NCI-H510A treated with DMSO at 0.1 percent for 48 hours (cell line): ENCODE measurements around the gene NLE1.
"Not testable (repeated sequence)": the region's sequence is repeated elsewhere in the genome, so short reads cannot be mapped to it uniquely, and the experiment has no call there.

Source experiments
- DNase-seq: peaks from one replicate; lab custom pipeline; 2025; lab: John Stamatoyannopoulos, UW

Gene NLE1

DNA sequence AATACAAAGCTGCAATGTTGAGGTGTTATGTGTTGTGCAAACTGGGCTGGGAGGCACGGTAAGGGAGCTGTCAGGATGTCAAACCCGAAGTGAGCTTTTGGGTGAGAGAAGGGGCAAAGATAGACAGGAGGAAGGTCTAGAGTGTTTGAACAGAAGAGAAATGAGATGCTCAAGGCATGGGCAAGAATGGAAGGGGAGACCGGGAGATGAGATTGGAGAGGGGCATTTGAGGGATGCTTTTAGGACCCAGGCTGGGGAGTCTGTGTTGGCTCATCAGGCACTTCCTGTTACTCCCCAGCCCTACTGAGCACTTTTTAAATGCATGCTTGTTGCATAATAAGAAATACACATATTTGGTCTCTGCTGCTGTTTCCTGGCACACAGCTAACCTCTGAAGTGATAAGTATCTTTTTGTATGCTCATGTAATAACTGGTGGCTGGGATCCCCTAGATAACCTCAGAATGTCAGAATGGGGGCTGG lies 19.2 kb upstream of the NLE1 start:
- DNase-seq = no peak

DNA sequence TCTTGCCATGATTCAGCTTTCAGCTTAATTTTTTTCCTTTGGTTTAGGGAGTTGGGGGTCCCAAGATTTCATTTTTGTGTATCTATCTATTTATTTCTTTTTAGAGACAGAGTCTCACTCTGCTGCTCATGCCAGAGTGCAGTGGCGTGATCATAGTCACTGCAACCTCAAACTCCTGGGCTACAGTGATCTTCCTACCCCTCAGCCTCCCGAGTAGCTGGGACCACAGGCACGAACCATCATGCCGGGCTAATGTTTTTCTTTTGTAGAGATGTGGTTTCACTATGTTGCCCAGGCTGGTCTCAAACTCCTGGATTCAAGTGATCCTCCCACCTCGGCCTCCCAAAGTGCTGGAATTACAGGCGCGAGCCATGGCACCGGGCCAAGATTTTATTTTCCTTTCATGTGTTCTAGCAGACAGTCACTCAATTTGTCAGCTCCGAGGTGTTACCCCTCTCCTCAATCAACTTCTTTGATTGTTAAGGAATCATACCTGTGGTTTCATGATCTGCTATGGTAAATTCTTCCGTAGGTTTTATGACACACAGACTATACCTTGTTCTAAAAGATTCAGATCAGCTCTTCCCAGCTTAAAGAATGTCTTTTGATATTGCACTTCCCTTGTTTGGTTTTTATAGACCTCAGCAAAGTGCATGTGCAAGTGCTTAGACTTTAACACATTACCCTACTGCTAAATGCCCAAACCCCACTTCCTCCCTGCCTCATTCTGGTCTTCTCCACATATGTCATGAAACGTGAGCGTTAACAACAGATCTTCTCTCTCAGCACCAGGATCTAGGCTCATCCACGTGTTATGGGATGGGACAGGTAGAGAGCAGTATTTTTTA lies 18.5 kb upstream of the NLE1 start:
- DNase-seq = no peak

DNA sequence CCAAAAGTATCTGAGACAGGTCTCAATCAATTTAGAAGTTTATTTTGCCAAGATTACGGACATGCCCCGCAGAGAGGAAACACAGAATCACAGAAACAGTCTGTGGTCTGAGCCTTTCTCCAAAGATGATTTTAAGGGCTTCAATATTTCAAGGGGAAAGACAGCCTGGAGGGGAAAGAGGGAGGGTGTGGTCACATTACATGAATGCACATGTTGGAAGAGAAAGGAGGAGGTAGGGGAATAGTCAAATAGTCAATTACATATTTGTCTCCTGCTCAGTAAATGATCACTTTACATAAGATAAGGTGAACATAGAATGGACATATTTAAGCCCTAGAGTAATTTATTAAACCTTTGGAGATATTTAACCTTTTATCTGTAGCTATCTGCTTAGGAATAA lies 17.8 kb upstream of the NLE1 start:
- DNase-seq = no peak

DNA sequence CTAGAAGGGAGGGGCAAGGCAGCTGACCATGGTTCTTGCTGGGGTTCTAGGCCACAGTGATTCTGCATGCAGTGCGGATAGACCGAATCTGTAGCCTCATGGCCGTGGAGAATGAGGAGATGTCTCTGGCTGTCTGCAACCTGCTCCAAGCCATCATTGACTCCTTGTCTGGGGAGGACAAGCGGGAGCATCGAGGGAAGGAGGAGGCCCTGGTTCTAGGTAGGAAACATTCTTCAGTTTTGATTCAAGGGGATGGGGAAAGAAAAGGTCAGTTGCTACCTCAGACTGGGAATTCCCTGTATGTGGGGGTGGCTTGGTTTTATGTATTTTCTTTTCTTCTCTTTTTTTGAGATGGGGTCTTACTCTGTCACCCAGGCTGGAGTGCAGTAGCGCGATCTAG lies 13.1 kb upstream of the NLE1 start:
- DNase-seq = no peak

DNA sequence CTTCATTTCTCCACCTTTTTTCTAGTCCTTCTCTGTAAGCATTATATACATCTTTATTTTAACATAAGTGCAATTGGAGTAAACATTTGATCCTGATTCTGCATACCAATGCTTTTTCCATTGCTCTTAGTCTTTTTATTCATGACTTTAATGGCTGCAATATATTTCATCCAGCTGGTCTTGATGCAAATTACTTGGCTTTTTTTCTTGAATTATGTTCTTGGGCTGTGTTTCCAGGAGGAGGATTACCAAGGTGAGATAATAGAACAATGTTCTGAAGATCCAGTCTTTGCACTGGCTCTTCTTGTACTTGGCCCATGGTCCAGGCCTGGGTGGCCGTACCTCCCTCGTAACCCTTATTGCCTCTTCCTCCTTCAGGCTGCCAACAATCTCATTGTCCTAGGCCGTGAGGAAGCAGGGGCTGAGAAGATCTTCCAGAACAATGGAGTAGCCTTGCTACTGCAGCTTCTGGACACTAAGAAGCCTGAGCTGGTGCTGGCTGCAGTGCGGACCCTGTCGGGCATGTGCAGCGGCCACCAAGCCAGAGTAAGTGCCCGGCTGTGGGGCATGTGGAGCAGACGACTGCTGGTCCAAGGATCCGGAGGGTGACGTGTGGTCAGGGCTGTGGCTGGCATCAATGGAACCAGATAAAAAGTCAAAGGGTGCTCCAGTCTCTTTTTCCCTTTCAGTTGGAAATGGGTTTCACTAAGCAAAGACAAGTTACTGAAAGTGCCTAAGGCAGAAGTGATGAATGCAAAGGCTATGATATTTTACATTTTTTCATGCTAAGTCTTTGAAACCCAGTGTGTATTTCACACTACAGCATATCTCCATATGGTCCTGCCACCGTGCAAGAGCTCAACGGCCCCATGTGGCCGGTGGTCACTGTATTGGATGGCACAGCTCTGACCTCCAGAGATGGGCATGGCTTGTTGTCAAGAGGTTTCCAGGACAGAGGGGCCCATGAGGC lies 12.4 kb upstream of the NLE1 start:
- no peak for DNase-seq

DNA sequence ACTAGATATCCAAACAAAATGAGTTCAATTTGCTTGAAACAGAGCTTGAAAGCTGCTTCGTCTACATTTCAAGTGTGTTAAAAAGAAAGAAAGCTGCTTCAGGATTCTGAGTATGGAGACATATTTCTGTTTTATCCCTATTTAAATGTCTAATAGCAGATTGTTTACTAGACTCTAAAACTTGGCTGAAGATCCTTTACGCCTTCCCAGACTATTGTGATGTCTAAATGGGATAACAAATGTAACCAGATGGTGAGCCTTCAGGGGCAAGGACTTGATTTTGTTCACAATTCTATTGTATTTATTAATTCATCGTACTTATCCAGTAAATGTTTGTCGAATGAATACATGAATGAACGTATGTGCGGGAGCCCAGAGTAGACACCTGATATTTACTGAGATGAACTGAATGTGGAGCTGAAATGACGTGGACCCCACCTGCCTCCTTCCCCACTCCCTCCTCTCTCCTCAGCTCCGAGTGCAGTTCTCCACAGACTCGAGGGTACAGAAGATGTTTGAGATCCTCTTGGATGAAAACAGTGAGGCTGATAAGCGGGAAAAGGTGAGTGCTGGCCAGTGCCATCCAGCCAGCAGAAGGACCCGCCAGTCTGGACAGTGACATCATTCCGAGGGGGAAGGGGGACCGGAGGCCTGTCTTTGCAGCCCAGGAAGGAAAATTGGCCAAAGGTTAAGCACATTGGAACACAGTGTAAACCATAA lies 10.5 kb upstream of the NLE1 start:
- DNase-seq = no peak

DNA sequence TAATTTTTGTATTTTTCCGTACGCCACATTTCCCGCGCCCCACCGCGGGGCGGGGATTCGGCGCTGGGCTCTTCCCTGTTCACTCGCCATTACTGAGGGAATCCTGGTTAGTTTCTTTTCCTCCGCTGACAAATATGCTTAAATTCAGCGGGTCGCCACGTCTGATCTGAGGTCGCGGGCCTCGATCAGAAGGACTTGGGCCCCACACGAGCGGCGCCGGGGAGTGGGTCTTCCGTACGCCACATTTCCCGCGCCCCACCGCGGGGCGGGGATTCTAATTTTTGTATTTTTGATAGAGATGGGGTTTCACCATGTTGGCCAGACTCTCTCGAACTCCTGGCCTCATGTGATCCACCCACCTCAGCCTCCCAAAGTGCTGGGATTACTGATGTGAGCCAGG lies 9.0 kb upstream of the NLE1 start:
- not testable (repeated sequence) for DNase-seq

DNA sequence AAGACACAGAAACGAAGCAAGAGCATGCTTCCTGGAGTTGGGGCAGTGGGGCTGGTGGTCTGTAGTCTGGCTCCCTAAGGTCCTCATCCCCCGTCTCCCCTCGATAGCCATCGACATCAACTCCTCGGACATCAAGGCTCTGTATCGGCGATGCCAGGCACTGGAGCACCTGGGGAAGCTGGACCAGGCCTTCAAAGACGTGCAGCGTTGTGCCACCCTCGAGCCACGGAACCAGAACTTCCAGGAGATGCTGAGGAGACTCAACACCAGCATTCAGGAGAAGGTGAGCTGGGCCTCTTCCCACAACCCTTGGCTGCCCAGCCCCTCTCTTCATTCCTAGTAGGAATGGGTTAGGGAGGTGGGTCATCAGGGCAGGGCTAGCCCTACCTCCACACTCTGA lies 7.8 kb upstream of the NLE1 start:
- DNase-seq = no peak

DNA sequence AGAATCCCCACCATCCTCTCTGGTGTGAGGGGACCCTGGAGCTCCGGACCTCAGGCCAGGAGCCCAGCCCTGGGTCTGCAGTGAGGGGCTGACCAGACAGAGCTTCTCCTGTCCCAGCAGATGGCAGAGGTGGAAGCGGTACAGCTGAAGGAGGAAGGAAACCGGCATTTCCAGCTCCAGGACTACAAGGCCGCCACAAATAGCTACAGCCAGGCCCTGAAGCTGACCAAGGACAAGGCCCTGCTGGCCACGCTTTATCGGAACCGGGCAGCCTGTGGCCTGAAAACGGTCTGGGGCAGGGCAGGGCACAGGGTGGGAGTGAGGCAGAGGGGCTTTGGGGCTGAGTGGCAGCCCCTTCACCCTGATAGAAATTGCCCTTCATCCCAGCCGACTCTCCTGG lies 6.0 kb upstream of the NLE1 start:
- DNase-seq = no peak

DNA sequence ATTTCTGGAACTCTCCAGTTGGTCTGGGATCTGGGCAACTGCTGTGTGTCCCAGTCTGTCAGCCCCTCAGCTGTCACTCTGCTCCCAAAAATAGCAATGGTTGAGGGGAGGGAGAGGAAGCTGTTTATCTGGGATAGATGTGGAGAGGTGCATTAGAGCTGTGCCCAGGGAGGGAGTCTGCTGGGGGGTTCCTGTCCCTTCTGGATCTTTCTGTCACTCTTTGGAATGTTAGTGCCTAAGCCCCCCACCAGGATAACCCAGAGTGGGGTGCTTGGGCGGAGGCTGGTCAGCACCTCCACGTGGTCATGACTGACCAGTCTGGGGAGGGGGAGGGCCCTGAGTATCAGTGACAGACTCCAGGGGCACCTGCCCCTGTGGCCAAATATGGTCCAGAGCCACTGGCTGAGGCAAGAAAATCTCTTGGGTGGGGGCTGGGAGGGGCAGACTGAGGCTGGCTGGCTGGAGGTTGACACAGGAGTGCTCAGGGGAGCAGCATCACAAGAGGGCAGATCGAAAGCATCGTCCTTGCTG lies 5.3 kb upstream of the NLE1 start, which contains the start of gene UNC45B:
Gene UNC45B, plus strand, starts transcription at position 443 of the 531 bp plus-strand sequence. CDS start 447 bp downstream, outside the sequence.
- no peak for DNase-seq

DNA sequence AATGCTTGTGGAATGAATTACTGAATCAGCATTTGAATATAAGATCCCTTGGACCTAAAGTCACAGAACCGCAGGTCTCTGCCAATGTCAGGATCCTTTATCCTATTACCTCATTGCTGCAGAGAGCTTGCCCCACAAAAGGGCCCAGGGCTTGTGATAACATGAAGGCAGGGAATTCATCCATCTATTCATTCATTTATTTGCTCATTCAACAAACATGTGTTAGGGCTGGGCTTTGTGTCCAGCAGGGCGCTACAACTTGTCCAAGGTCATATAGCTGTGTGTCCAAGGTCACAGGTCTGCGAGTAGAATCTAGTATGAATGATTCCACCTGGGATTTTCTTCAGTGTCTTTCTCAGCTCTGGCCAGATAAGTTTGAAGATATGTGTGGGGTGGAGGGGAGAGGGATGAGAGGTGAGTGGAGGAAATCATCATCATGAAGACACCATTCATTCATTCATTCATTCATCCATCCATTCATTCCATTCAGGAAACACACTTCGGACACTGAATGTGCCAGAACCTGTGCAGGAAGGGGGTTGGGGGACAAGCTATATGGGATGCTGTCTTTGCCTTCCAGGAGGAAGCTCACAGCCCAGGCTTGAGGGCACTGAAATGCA lies 4.2 kb upstream of the NLE1 start:
- DNase-seq = no peak

DNA sequence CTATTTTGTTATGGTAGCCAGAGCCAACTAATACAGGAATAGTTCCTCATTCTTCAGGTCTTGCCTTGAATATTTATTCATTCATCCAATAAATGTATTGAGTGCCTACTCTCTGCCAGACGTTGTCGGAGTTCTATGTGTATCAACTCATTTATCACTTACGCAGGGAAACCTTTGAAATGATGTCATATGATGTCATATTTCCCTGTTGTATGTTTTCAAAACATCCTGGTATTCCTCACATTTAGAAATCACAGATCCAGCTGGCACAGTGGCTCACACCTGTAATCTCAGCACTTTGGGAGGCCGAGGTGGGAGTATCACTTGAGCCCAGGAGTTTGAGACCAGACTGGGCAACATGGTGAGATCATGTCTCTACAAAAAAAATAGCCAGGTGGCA lies 2.7 kb upstream of the NLE1 start:
- no peak for DNase-seq

DNA sequence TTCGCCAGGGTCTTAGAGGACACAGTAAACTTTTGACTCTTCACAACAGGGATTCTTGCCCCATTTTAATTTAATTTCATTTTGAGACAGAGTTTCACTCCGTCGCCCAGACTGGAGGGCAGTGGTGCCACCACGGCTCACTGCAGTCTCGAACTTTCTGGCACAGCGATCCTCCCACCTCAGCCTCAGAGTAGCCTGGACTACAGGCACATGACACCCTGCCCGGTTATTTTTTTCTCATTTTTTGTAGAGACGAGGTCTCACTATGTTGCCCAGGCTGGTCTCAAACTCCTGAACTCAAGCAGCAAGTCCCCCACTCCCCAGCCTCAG lies 329 bp upstream of the NLE1 start:
- no peak for DNase-seq

DNA sequence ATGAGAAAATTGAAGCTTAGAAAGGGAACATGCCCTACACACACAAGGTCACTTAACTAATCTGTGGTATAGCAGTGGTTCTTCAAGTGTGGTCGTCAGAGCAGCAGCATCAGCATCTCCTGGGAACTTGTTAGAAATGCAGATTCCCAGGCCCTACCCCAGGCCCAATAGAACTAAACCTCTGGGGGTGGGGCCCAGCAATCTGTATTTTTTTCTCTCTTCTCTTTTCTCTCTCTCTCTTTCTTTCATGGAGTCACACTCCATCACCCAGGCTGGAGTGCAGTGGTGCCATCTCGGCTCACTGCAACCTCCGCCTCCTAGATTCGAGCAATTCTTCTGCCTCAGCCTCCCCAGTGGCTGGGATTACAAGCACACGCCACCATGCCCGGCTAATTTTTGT lies 3.9 kb downstream of the NLE1 start:
- DNase-seq = no peak

DNA sequence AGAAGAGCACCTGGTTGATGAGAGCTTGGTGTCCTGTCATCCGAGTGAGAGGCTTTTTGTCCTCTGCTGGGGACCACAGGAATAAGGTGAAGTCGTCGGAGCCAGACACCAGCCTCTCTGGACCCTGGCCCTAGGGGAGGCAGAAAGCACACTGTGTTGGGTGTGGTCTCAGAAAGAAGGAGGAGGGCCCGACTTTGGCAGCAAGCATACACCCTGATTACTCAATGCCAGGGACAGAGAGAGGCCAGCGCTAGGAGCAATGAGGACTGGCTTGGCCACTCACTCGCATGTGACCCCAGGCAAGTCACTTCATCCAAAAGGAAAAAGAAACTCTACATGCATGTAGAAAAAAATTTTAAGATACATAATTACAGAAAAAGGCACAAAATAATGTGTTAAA lies 6.8 kb downstream of the NLE1 start:
- no peak for DNase-seq

DNA sequence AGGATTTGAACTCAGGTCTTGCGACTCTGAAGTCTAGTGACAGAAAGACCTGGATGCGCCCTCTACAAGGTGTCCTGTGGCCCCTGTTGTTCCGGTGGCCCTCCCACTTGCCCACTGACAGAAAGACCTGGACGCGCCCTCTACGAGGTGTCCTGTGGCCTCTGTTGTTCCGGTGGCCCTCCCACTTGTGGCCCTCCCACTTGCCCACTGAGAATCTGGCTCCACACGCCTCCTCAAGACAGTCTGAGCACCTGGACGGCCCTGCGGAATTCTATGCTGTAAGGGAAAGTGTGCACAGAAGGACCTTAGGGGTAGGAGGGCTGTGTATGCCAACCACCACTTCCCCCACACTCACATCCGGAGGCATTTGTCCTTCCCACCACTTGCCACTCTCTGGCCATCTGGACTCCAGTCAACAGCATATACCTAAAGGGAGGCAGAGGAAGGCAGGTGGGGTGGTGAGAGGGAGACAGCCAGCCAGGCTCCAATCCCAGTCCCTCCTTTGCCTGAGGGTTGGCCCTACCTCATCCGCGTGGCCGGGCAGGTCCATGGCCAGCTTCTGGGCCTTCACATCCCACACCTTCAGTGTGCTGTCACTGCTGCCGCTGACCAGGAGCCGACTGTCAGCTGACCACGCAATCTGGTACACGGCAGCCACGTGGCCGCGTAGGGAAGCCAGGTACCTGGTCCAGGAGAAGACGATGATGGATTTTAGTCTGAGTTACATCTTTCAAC lies 9.1 kb downstream of the NLE1 start:
- DNase-seq = no peak

DNA sequence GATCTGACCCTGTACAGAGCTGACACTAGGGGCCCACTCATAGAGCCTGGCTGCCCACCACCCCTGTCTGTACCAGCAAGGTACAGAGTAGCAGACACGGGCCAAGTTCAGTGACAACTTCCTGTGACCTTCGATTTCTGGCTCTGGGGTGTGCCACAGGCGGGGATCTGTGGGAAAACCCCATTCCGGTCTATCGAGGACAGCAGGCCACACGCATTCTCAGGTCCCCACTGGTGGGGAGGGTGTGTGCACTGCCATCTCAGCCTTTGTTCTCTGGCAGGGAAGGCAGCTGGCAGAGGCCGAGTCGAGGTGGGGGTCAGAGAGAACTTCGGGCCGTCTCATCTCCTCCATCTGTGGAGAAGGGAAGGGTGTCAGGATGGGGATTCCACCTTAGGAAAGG lies 10.0 kb downstream of the NLE1 start:
- DNase-seq = no peak

DNA sequence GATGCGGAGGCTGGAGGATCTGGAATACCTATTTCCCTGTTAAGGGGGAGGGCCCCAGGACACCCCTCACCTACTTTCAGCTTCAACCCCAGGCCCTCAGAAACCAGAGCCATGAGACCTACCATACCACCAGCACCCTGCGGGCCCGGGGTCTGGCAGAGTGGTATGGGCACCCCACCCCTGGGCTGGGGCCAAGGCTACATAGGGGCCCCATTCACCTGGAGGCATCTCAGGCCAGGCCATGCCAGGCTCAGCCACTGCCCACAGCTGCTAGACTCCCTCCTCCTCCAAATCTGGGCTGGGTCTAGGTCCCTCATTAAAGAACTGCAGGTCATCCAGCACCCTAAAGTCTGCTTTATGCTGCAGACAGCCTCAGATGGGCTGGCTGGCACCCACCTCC lies 11.7 kb downstream of the NLE1 start:
- no peak for DNase-seq

DNA sequence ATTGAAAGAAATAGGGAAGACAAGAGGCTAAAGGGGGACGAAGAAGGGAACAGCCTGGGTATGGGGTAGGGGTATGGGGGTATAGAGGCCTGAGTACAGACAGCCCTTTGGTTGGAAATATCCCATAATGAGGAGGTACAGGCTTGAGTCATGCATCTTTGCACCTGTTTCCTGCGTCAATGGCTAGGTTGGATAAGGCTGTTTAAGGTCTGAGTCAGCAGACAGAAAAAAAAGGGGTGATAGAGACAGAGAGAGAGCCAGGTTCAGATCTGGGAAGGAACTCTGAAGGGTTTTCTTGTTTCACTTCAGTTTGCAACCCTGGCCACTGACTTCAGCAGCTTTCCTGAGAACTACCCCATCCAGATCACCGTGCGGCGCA lies 12.1 kb downstream of the NLE1 start:
- no peak for DNase-seq

DNA sequence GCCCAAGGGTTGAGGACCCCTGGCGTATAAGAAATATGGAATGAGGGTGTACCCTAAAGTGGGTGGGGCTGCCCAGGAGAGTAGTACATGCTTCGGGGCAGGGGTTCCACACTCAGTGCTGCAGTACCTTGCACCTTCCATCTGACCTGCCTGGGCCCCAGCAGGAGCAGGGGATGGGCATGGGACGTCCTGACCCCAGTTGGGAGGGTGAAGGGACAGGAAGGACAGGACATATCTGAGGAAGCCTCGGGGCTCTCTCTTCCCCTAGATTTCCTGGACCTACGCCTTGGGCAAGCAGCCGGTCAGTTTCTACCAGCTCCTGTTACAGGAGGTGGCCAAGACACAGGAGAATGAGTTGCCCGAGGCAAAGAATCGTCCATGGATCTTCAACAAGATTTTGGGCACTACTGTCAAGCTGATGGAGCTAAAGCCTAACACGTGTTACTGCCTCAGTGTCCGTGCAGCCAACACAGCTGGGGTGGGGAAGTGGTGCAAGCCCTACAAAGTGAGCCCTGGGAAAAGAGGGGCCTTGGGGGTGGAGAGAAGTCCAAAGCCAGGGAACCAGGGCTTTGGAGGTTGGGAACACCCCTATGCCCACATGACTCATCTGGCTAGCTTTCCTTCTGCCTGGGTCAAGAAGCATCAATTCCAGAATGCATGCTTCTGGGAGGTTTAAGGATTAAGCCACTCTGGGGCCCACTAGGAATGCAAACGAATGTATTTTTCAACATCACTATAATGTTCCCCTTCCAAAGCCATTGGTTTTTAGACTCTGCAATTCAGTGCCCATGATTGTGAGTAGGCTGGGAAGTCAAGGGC lies 12.7 kb downstream of the NLE1 start:
- no peak for DNase-seq
